GM19438 (cell line): ENCODE measurements around the gene NOBOX.
"Not testable (repeated sequence)": the region's sequence is repeated elsewhere in the genome, so short reads cannot be mapped to it uniquely, and the experiment has no call there.

Experiments used
- ATAC-seq: cut with Tn5 transposase; IDR thresholded peaks from one replicate; pipeline ENCODE4 v1.9.1; 2021; ENCODE audit warnings: low read depth; ENCODE audit not compliant: unreplicated experiment

The NOBOX gene

GRCh38 chr7:144403649-144404061 lies at the start of gene NOBOX:
Gene NOBOX (minus strand): TSS chr7:144403693.
- no peak for ATAC-seq

GRCh38 chr7:144452064-144452463 lies 48.6 kb upstream of the NOBOX start:
- ATAC-seq = no peak

GRCh38 chr7:144445590-144445989 lies 42.1 kb upstream of the NOBOX start:
- no peak for ATAC-seq

- ATAC-seq = no peak
Observed at GRCh38 chr7:144439717-144440205, 36.3 kb upstream of the NOBOX start.

- no peak for ATAC-seq
Observed at GRCh38 chr7:144438759-144439158, 35.3 kb upstream of the NOBOX start.

GRCh38 chr7:144437370-144438191 lies 34.1 kb upstream of the NOBOX start:
- no peak for ATAC-seq

GRCh38 chr7:144436500-144436899 lies 33.0 kb upstream of the NOBOX start:
- no peak for ATAC-seq

- ATAC-seq = no peak
Observed at GRCh38 chr7:144428431-144428830, 24.9 kb upstream of the NOBOX start.

- ATAC-seq = not testable (repeated sequence)
Observed at GRCh38 chr7:144427539-144427938, 24.0 kb upstream of the NOBOX start.

GRCh38 chr7:144418931-144419330 lies 15.4 kb upstream of the NOBOX start:
- not testable (repeated sequence) for ATAC-seq

GRCh38 chr7:144416341-144416740 lies 12.8 kb upstream of the NOBOX start:
- no peak for ATAC-seq

GRCh38 chr7:144415858-144416257 lies 12.4 kb upstream of the NOBOX start:
- no peak for ATAC-seq

GRCh38 chr7:144414815-144415214 lies 11.3 kb upstream of the NOBOX start:
- ATAC-seq = no peak

- no peak for ATAC-seq
Observed at GRCh38 chr7:144410441-144410840, 6.9 kb upstream of the NOBOX start.

- ATAC-seq = no peak
Observed at GRCh38 chr7:144408121-144408520, 4.6 kb upstream of the NOBOX start.

- no peak for ATAC-seq
Observed at GRCh38 chr7:144407266-144407931, 3.9 kb upstream of the NOBOX start.

GRCh38 chr7:144404946-144405345 lies 1.5 kb upstream of the NOBOX start:
- no peak for ATAC-seq

- ATAC-seq = no peak
Observed at GRCh38 chr7:144403102-144403501, 391 bp downstream of the NOBOX start.

- ATAC-seq = no peak
Observed at GRCh38 chr7:144401490-144401889, 2.0 kb downstream of the NOBOX start.

- no peak for ATAC-seq
Observed at GRCh38 chr7:144399946-144400345, 3.5 kb downstream of the NOBOX start.

GRCh38 chr7:144398911-144399310 lies 4.6 kb downstream of the NOBOX start:
- no peak for ATAC-seq

GRCh38 chr7:144398291-144398690 lies 5.2 kb downstream of the NOBOX start:
- no peak for ATAC-seq
